Brain microvascular endothelial cell (primary cell): ENCODE results near the gene MYL10.

Experiments used
- DNase-seq: peaks from one replicate; pipeline ENCODE4 v3.0.0-alpha.2; 2020
- H3K27ac ChIP-seq: fragments of 250-450 bp; sonication (Bioruptor Pico); 2 replicates; pipeline ENCODE4 v1.5.1; 2020; ENCODE audit warnings: mild to moderate bottlenecking, moderate library complexity
- H3K27me3 ChIP-seq: fragments of 250-450 bp; sonication (Bioruptor Pico); replicated peaks from 2 replicates; pipeline ENCODE4 v1.5.1; 2020; ENCODE audit warnings: mild to moderate bottlenecking
- H3K36me3 ChIP-seq: fragments of 250-450 bp; sonication (Bioruptor Pico); replicated peaks from 2 replicates; pipeline ENCODE4 v1.5.1; 2020; ENCODE audit warnings: mild to moderate bottlenecking
- H3K4me3 ChIP-seq: 2 replicates; pipeline ENCODE4 v1.5.1; 2011; ENCODE audit warnings: low read depth, mild to moderate bottlenecking, control low read depth, low read length, moderate library complexity
- in situ Hi-C: cut with HindIII; loops from 2 replicates; pipeline ENCODE4 v1.10.0; 2017; ENCODE audit warnings: low sequenced_read_pairs, low pct_ligation_motif_present
- TF ChIP-seq, protein P1 (sequence below): IDR thresholded peaks from 2 replicates; pipeline ENCODE4 v1.5.1; 2011; ENCODE audit warnings: low read depth, mild to moderate bottlenecking, moderate library complexity, low read length, control low read depth, inconsistent platforms; ENCODE audit errors: missing control alignments

Gene MYL10

DNA sequence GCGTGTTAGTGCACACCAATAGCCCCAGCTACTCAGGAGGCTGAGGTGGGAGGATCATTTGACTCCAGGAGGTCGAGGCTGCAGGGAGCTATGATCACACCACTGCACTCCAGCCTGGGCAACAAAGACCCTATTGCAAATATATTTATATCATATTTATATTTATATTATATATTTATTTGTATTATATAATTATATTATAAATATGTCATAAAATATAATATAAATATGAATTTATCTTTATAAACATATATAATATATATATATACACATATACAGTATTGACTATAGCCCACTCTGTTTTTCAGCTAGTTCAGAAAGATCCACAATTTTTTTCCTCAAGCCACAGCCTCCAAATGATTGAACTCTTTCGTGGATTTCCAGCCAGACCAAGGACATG, 45.3 kb upstream of the MYL10 start:
- no peak overlapping the region for H3K27ac ChIP-seq
- H3K36me3 ChIP-seq: no peaks in the 10 kb centered on the region
- TF ChIP-seq, protein P1, sequence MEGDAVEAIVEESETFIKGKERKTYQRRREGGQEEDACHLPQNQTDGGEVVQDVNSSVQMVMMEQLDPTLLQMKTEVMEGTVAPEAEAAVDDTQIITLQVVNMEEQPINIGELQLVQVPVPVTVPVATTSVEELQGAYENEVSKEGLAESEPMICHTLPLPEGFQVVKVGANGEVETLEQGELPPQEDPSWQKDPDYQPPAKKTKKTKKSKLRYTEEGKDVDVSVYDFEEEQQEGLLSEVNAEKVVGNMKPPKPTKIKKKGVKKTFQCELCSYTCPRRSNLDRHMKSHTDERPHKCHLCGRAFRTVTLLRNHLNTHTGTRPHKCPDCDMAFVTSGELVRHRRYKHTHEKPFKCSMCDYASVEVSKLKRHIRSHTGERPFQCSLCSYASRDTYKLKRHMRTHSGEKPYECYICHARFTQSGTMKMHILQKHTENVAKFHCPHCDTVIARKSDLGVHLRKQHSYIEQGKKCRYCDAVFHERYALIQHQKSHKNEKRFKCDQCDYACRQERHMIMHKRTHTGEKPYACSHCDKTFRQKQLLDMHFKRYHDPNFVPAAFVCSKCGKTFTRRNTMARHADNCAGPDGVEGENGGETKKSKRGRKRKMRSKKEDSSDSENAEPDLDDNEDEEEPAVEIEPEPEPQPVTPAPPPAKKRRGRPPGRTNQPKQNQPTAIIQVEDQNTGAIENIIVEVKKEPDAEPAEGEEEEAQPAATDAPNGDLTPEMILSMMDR: no peak
- no peak for DNase-seq
- H3K4me3 ChIP-seq: no peak overlapping the region
- in situ Hi-C loops: no loop called here
- H3K27me3 ChIP-seq: no peaks in the 10 kb centered on the region

DNA sequence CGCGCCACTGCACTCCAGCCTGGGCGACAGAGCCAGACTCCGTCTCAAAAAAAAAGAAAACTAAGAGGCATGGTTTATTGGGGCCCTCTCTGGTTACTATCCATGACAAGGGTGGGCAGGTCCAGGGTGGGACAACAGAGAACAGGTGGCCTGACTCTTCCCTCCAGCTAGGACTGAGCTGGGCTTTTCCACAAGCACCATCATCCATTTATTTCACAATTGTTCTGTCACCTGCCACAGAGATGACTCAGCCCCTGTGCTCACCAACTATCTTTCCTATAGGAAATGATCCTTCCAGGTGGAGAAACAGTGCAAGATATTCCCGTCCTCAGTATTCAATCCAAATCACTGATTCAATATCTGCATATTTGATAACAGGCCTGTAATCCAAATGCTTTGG, 44.9 kb upstream of the MYL10 start:
- H3K27me3 ChIP-seq: no peaks in the 10 kb centered on the region
- H3K36me3 ChIP-seq: no peaks in the 10 kb centered on the region
- TF ChIP-seq, protein P1: no peak
- H3K4me3 ChIP-seq: no peak overlapping the region
- no peak for DNase-seq
- no peak overlapping the region for H3K27ac ChIP-seq
- in situ Hi-C loops: no loop called here

DNA sequence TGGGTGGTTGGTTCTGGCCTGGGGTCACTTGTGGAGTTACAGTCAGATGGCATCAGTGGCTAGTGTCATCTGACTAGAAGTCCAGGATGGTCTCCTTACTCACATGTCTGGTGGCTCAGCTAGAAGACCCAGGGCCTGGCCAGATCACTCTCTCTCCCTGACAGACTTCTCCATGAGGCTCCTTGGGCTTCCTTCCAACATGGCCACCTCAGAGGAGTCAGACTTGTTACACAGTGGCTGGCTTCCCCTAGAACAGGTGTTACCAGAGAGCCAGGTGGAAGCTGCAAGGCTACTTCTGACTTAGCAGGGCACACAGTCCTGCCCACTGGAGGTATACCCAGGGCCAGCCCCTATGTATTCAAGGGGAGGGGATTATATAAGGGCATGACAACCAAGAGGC, 44.2 kb upstream of the MYL10 start:
- H3K27me3 ChIP-seq: no peaks in the 10 kb centered on the region
- DNase-seq: no peak
- in situ Hi-C loops: no loop called here
- H3K36me3 ChIP-seq: no peaks in the 10 kb centered on the region
- H3K4me3 ChIP-seq: no peak overlapping the region
- no peak overlapping the region for H3K27ac ChIP-seq
- TF ChIP-seq, protein P1: no peak

DNA sequence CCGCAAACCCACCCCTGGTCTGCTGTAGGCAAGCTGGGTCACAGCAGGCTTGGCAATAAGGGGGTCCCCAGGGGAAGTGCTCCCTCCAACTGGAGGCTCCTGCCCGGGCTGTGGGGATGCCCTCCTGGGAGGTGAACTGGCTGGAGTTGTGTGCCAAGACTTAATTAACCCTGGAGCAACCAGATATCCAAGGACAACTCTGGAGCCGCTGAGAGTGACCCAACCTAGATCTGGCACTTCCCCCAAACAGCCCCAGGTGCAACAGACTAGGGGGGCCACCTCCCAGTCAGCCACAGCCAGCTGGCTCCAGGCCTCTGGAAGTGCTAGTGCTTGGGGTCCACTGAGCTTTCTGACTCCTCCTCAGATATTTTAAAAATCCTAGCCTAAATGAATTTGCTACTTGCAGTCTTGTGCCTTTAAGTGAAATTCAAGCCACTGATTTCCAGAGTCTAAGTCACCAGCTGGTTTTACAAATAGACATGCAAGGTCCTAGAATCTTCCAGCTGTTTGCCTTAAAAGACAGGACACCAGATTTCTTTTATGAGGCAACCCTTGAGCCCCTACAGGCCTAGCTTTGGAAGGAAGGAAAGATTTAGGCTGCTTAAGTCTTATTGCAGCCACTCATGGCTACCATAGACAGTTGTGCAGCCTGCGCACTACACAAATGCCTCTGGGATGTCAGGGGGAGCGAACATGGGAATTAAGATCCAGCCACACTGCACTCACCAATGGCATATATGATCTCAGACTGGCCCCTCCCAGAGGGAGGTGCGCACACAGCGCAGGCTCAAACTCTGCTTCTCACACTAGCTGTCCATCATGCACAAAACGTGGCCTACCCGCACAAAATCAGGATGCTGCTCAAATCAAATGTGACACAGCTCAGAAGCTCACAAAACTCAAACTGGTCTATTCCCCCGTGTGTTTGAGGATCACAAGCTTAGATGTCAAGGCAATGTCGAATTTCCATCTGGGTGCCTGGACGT, 42.6 kb upstream of the MYL10 start:
- TF ChIP-seq, protein P1: no peak
- in situ Hi-C loops: no loop called here
- DNase-seq: no peak
- Histone ChIP-seq H3K27me3 (no peaks in the 10 kb centered on the region), H3K36me3 (no peaks in the 10 kb centered on the region), H3K4me3 (no peak overlapping the region), H3K27ac (no peak overlapping the region)

DNA sequence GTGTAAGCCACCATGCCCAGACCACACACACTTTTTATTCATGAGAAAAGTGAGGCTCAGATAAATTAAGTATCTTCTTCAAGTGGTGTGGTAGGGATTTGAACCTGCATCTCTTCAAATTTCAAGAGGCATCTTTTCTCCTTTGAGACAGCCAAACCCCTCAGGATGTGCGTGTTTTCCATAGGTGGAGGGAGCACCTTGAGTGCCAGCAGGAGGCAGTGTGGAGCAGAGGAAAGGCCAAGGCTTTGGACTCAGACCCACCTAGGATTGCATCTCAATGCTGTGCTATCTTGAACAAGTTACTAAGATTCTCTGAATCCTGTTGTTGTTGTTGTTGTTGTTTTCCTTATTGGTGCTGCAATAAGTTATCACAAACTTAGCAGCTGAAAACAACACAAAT, 40.2 kb upstream of the MYL10 start:
- Histone ChIP-seq H3K36me3 (no peaks in the 10 kb centered on the region), H3K27me3 (no peaks in the 10 kb centered on the region), H3K27ac (no peak overlapping the region), H3K4me3 (no peak overlapping the region)
- no peak for DNase-seq
- TF ChIP-seq, protein P1: peak; percentile 50
- in situ Hi-C loops: no loop called here
